ENCODE results near the gene C1QTNF1. TPM values are rescaled to one million over a fixed set of nuclear protein-coding genes. Genes with fewer than 3 reads are reported as not detected.

Gene C1QTNF1
- total RNA-seq, 2 donors from 2014 or later = 445 to 518 TPM

GRCh38 chr17:78977997-78978973 is 45.7 kb upstream of the C1QTNF1 start:
- H3K4me3 ChIP-seq = no peak overlapping the region
- ATAC-seq (ENCODE audit: insufficient number of reproducible peaks, low FRiP score, low read depth) (no peak), DNase-seq (ENCODE audit: low spot score) (no peak)
- no peaks in the 10 kb centered on the region for H3K27me3 ChIP-seq (replicated peaks; ENCODE audit: insufficient read depth)
- H3K27ac ChIP-seq = no peak overlapping the region
- no peaks in the 10 kb centered on the region for H3K36me3 ChIP-seq
- peaks cover 17 to 61% of the 10 kb centered on the region in 2 donors for H3K4me1 ChIP-seq (ENCODE audit: control insufficient read depth in 1 of 2, low read depth in 2 of 2)
- no peaks in the 10 kb centered on the region for H3K9me3 ChIP-seq
- no peak for TF ChIP-seq CTCF (IDR thresholded peaks at IDR 0.05)

DNA sequence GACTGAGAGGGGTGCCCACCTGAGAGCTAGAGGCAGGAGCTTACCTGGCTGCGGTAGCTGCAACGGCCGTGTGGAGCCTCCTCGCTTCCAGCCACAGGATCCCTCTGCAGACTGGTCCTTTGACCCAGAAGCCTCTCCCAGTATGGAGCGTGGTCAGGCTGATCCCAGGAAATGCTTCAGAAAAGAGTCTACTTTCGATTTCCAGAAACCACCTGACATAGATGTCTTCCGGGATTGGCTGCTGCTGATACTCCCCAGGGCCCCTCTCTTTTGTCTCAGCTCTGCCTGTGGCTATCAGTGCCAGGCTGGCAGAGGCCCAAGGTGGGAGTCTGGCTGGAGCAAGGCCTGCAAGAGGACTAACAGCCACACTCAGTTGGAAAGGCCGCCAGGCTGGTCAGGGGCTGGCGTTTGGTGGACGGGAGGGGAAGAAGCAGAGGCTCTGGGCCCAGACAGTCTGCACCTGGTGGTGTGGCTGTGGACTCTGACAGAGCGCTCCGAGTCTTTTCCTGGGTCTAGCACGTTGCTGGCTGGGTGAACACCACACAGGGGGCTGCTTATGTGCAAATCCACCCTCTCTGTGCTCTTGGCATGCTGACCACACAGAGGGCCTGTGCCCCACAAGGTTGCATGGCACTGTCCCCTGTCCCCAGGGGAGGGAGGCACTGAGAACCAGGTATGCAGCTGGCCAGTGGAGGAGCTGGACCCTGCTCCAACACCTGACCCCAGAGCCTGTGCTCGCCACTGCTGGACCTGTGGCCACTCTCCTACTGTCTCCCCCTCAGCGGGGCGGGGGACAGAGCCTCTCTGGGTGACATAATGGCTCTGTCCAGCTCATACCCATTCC is 44.0 kb upstream of the C1QTNF1 start, which contains the start of gene LGALS3BP:
TSS of gene LGALS3BP (minus strand) at position 144 of the 844 bp plus-strand sequence. CDS start 2,732 bp downstream, outside the sequence.
- peak within 1 kb of the TSS; percentile 67 for H3K4me3 ChIP-seq

GRCh38 chr17:78980624-78980972 is 43.4 kb upstream of the C1QTNF1 start:
- no peaks in the 10 kb centered on the region for H3K36me3 ChIP-seq
- no peak for DNase-seq (ENCODE audit: low spot score)
- ATAC-seq (ENCODE audit: insufficient number of reproducible peaks, low FRiP score, low read depth) = no peak
- H3K27ac ChIP-seq = peak overlapping the region; percentile 21 to 57
- no peak overlapping the region for H3K4me3 ChIP-seq
- TF ChIP-seq CTCF (IDR thresholded peaks at IDR 0.05) = no peak
- no peaks in the 10 kb centered on the region for H3K9me3 ChIP-seq
- H3K27me3 ChIP-seq (replicated peaks; ENCODE audit: insufficient read depth) = no peaks in the 10 kb centered on the region
- H3K4me1 ChIP-seq (ENCODE audit: control insufficient read depth in 1 of 2, low read depth in 2 of 2) = peaks cover 17 to 49% of the 10 kb centered on the region in 2 donors

More for the DNA sequence above, 44.0 kb upstream of the C1QTNF1 start, which contains the start of gene LGALS3BP:
- Histone ChIP-seq H3K9me3 (no peaks in the 10 kb centered on the region), H3K4me1 (ENCODE audit: control insufficient read depth in 1 of 2, low read depth in 2 of 2) (peaks cover 17 to 54% of the 10 kb centered on the region in 2 donors), H3K36me3 (no peaks in the 10 kb centered on the region), H3K27ac (peak within 1 kb of the TSS; percentile 21 to 57), H3K27me3 (replicated peaks; ENCODE audit: insufficient read depth) (no peaks in the 10 kb centered on the region)
- ATAC-seq (ENCODE audit: insufficient number of reproducible peaks, low FRiP score, low read depth) (peak; percentile 85), DNase-seq (ENCODE audit: low spot score) (no peak)
- TF ChIP-seq CTCF (IDR thresholded peaks at IDR 0.05) = no peak

GRCh38 chr17:78981010-78981888 is 42.7 kb upstream of the C1QTNF1 start:
- H3K4me1 ChIP-seq (ENCODE audit: control insufficient read depth in 1 of 2, low read depth in 2 of 2) = peaks cover 14 to 49% of the 10 kb centered on the region in 2 donors
- no peak for TF ChIP-seq CTCF (IDR thresholded peaks at IDR 0.05)

More at GRCh38 chr17:78981010-78981888, 42.7 kb upstream of the C1QTNF1 start:
- no peaks in the 10 kb centered on the region for H3K27me3 ChIP-seq (replicated peaks; ENCODE audit: insufficient read depth)
- no peak overlapping the region for H3K27ac ChIP-seq
- H3K4me3 ChIP-seq = no peak overlapping the region
- H3K36me3 ChIP-seq = no peaks in the 10 kb centered on the region
- no peak for ATAC-seq (ENCODE audit: insufficient number of reproducible peaks, low FRiP score, low read depth)
- H3K9me3 ChIP-seq = no peaks in the 10 kb centered on the region
- DNase-seq (ENCODE audit: low spot score) = no peak

Data from thoracic aorta (tissue), 2 donors.